NOMO-1 (cell line): ENCODE results near the gene HYAL3.
"Not testable (repeated sequence)": the region's sequence is repeated elsewhere in the genome, so short reads cannot be mapped to it uniquely, and the experiment has no call there.

Source experiments
- DNase-seq, 2 experiments: peaks; one replicate each; lab custom pipeline; 2025; ENCODE audit not compliant: unreplicated experiment in 2 of 2; lab: John Stamatoyannopoulos, UW

HYAL3 gene

GRCh38 chr3:50272911-50273688 is 26.1 kb downstream of the HYAL3 start:
- DNase-seq, result peak; percentile 77 to 84

GRCh38 chr3:50272538-50272910 is 26.7 kb downstream of the HYAL3 start:
- not testable (repeated sequence) for DNase-seq

- DNase-seq, result no peak
Measured at GRCh38 chr3:50271314-50271936, 27.8 kb downstream of the HYAL3 start.

GRCh38 chr3:50270422-50271224 is 28.6 kb downstream of the HYAL3 start:
- no peak for DNase-seq

- no peak for DNase-seq
Measured at GRCh38 chr3:50269977-50270413, 29.2 kb downstream of the HYAL3 start.

- DNase-seq, result no peak
Measured at GRCh38 chr3:50269460-50269859, 29.7 kb downstream of the HYAL3 start.

- DNase-seq, result no peak
Measured at GRCh38 chr3:50268703-50269451, 30.3 kb downstream of the HYAL3 start, which contains the start of gene SEMA3B. Gene SEMA3B (plus strand): TSS chr3:50269147. CDS start chr3:50269241, 94 bp downstream.

GRCh38 chr3:50268276-50268675 is 30.9 kb downstream of the HYAL3 start:
- no peak for DNase-seq

GRCh38 chr3:50267280-50267913 is 31.8 kb downstream of the HYAL3 start:
- no peak for DNase-seq

GRCh38 chr3:50266836-50267235 is 32.4 kb downstream of the HYAL3 start:
- no peak for DNase-seq

GRCh38 chr3:50266017-50266416 is 33.2 kb downstream of the HYAL3 start:
- no peak for DNase-seq

GRCh38 chr3:50265571-50265970 is 33.6 kb downstream of the HYAL3 start:
- no peak for DNase-seq

GRCh38 chr3:50264964-50265485 is 34.2 kb downstream of the HYAL3 start:
- DNase-seq, result no peak

GRCh38 chr3:50264383-50264963 is 34.7 kb downstream of the HYAL3 start:
- no peak for DNase-seq

GRCh38 chr3:50263478-50264382 is 35.5 kb downstream of the HYAL3 start:
- DNase-seq, result no peak

- no peak for DNase-seq
Measured at GRCh38 chr3:50262778-50263177, 36.4 kb downstream of the HYAL3 start.

- not testable (repeated sequence) for DNase-seq
Measured at GRCh38 chr3:50262200-50262599, 37.0 kb downstream of the HYAL3 start.

- no peak for DNase-seq
Measured at GRCh38 chr3:50261505-50261904, 37.7 kb downstream of the HYAL3 start.
